NCI-H2081 treated with DMSO at 0.1 percent for 48 hours (cell line): ENCODE measurements around the gene ARL15.

Experiments
- DNase-seq: peaks from one replicate; lab custom pipeline; 2025; lab: John Stamatoyannopoulos, UW

The ARL15 gene

DNA sequence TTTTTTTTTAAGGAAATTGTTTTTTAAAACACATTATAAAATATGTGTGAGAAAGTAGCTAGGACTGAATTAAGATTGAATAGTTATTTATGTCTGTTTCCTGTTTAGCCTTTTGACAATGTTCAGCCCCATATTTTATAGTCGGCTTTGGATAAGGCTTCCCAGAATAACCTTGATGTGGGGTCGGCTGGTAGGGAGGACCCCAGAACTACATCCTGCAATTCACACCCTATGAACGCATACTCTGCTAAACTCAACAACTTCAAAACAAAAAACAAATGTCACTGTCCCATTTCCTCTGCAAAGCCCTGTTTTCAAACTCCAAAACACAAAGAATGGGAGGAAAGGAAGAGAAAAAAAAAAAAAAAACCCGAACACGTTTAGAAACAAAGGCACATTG is 63.1 kb downstream of the ARL15 start:
- no peak for DNase-seq

- no peak for DNase-seq
These were observed 66.8 kb downstream of the ARL15 start for GRCh38 chr5:54243483-54244080.

GRCh38 chr5:54242297-54242696 is 68.1 kb downstream of the ARL15 start:
- DNase-seq, result no peak

GRCh38 chr5:54234304-54234933 is 76.0 kb downstream of the ARL15 start:
- DNase-seq, result no peak

- no peak for DNase-seq
These were observed 79.3 kb downstream of the ARL15 start for GRCh38 chr5:54230936-54231685.

DNA sequence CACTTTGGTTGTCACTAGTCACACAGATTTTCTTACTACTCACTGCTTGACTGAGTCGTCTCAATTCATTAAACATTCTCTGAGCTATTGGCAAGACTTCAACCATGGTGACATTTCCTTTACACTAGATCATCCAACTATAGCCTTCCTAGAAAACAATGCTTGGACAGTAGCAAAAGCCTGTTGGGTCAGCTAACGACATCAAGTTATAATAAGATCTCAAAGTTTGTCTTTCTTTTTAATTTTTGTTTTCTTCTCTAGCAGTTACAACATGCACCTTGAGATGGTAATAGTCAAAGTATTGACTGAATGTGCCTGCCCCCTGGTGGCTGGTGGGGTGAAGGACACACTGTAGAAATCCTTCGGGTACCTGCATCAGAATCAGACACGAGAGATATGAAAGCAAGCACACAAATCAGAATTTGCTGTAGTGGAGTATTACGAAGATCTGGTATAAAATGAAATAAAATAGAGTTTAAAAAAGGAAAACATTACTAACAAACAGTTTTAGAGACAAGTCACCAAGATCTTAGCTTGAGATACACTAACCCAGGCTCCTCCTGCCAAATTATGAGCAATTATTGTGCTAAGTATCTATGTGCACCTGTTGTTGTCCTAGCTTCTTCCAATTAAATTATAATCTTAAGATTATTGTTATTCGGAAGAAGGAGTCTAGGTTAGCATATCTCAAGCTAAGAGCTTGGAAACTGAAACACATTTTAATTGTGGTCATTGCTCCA is 81.2 kb downstream of the ARL15 start:
- no peak for DNase-seq

- no peak for DNase-seq
These were observed 82.6 kb downstream of the ARL15 start for GRCh38 chr5:54227759-54228158.

- no peak for DNase-seq
These were observed 83.3 kb downstream of the ARL15 start for GRCh38 chr5:54227109-54227508.

GRCh38 chr5:54226215-54226614 is 84.2 kb downstream of the ARL15 start:
- DNase-seq, result no peak

GRCh38 chr5:54224103-54224826 is 86.1 kb downstream of the ARL15 start:
- no peak for DNase-seq

DNA sequence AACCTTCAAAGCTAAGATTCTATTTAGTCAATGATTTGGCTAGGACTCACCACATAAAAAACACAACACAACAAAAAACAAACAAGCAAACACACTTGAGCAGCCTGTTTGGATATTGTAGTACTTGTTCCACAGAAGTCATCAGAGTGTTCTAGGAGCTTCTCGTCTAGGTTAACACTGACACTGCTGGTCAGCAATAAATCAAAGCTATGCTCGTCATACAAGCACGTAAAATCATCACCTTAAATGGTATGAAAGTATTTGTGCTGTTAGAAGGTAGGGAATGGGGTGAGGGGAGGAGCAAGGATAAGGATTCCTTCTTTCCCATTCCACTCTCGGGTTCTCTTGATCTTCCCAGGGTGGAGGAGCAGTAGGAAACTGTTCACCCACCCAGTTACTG is 88.0 kb downstream of the ARL15 start:
- DNase-seq, result no peak

GRCh38 chr5:54221135-54221534 is 89.2 kb downstream of the ARL15 start:
- no peak for DNase-seq

GRCh38 chr5:54220230-54221040 is 89.9 kb downstream of the ARL15 start:
- DNase-seq, result no peak

DNA sequence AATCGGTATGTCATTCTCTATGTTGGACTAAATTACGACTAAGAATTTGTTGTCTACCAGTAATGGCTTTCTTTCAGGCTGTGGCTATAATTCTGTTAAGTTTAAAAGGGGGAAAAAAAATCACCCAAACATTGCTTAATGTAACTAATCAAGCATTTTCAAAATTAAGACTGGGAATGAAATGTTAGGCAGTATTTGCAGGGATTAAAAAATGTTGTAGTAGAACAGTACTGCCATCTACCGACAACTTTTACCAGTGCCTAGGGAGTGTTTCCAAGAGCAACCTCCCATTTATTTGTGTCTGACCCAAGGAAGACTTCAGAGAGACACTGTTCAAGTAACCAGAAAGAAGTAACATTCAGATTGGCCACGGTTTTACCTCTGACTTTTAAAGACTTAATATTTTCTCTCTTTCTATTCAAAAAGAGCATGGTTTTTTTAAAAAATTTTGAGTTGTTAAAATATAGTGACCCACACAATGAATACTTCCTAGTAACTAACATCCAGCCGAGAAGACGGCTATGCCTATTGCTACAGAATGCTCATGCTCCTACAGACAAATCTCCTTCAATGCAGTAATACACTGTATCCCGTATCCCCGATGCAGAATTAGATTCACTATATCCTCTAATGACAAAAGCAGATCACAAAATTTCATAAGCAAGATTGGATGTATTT is 92.4 kb downstream of the ARL15 start:
- no peak for DNase-seq

- no peak for DNase-seq
These were observed 95.1 kb downstream of the ARL15 start for GRCh38 chr5:54215233-54215736.

- no peak for DNase-seq
These were observed 95.7 kb downstream of the ARL15 start for GRCh38 chr5:54214722-54215121.

DNA sequence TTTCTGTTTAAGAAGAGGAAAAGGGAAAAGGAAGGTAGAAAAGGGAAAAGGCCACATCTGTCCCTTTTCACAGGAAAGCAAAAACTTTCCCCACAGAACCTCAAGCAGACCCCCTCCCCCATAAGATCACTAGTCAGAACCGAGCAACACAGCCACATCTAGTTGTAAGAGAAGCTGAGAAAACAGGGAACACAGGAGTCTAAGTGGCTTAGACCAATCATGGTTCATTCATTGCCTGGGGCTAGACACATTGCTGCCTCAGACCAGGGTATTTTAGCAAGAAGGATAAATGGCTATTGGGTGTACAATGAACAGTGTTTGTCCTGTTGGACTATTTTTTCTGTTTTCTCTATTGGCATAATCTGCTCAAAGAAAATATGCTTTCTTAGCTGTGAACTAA is 98.0 kb downstream of the ARL15 start:
- no peak for DNase-seq

GRCh38 chr5:54211912-54212311 is 98.5 kb downstream of the ARL15 start:
- no peak for DNase-seq

DNA sequence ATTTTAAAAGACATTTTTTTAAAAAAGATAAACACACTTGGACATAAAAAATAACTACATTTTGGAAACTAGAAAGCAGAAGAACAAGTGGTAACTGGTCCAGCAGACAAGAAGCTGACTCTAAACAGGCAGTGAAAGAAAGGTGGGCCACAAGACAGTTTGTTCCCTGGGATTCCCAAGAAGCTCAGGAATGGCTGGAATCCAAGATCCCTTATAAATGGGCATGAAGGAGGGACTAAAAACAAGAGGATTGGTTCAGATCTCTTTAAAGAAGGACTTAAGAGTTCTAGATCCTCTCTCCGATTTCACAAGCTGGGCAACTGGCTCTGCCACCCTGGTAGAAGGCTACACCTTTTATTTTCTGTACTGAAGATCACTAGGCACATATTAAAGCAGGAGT is 102.8 kb downstream of the ARL15 start:
- no peak for DNase-seq

- DNase-seq, result no peak
These were observed 103.7 kb downstream of the ARL15 start for GRCh38 chr5:54206580-54207229.
